NCI-H82 treated with DMSO at 0.1 percent for 48 hours (cell line): ENCODE results near the gene OSBP2.

ENCODE experiments used
- DNase-seq: peaks from one replicate; lab custom pipeline; 2025; ENCODE audit not compliant: unreplicated experiment; lab: John Stamatoyannopoulos, UW

Gene OSBP2

GRCh38 chr22:30892731-30893221 lies 198.1 kb downstream of the OSBP2 start:
- no peak for DNase-seq

- no peak for DNase-seq
Measured at GRCh38 chr22:30893434-30894370, 199.0 kb downstream of the OSBP2 start.

DNA sequence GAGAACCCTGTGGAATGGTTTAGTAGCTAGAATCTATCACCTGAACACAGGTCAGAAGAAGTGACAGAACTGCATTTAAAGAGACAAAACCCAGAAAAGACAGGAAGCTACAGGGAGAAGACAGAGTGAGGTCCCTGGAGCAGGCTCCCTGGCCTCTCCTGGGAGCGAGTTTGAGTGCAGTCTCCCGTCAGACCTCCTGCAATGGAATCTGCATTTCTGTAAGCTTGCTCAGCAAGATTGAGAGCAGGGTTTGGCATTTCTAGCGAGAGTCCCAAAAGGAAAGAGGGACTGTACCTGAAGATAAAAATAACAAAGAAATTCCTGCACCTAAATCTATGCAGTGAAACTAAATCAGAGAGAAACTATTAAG lies 199.7 kb downstream of the OSBP2 start:
- DNase-seq: no peak

GRCh38 chr22:30902496-30903357 lies 208.1 kb downstream of the OSBP2 start:
- no peak for DNase-seq

DNA sequence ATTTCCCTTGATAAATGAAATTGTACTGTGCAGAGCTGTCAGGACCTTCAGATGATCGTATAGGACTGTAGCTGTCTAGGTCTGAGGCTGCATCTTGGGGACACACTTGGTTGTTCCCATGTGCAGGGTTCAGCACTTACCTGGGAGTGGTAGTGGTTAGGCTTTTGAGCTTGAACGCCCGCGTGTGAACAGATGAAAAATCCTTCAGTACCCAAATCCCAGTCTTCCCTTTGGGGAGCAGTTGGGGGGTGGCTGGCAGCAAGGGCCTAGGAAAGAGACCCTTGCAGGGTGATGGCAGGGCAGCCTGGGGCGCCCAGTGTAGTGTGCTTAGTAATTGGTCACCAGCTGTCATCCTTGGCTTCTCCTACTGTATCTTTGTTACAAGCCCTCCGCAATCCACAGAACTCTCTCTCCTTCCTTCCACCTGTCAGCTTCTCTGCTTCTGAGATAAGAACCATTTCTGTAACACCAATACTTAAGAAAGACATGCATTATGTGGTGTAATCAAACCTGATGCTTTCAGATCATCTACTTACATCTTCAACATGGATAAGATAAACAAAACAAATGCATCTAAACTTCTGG lies 209.3 kb downstream of the OSBP2 start:
- no peak for DNase-seq

DNA sequence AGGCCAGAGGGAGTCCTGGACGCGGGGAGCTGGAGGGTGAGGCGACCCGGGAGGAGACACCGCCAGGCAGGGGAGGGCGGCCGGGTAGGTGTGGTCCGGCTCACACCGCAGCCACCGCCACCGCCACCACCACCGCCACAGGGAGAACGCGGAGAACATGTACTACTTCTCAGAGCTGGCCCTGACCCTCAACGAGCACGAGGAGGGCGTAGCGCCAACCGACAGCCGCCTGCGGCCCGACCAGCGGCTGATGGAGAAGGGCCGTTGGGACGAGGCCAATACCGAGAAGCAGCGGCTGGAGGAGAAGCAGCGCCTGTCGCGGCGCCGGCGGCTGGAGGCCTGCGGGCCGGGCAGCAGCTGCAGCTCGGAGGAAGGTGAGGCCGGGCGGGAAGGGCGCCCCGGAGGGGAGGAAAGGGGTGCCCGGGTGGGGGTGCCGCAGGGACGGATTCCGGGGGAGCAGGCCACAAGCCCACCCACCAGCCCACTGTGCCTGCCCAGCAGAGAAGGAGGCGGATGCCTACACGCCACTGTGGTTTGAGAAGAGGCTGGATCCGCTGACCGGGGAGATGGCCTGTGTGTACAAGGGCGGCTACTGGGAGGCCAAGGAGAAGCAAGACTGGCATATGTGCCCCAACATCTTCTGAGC lies 211.1 kb downstream of the OSBP2 start:
- DNase-seq: no peak

DNA sequence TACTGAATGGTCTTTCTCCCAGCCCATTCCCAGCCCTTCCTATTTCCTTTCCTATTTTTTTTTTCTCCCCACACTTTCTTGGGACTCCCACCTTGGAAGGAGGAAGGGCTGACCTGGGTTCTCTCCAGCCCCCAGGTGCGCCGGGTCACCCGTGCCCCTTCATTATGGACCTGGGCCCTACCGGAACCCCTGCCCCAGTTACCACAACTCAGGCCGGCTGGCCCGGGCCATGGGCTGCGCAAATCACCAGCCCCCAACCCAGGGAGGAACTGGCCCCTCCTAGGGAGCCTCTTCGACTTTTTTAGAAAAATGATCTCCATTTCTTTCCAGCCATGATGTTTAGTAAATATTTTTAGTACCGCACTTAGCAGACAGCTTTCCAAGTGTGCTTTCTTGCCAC lies 211.7 kb downstream of the OSBP2 start:
- no peak for DNase-seq

DNA sequence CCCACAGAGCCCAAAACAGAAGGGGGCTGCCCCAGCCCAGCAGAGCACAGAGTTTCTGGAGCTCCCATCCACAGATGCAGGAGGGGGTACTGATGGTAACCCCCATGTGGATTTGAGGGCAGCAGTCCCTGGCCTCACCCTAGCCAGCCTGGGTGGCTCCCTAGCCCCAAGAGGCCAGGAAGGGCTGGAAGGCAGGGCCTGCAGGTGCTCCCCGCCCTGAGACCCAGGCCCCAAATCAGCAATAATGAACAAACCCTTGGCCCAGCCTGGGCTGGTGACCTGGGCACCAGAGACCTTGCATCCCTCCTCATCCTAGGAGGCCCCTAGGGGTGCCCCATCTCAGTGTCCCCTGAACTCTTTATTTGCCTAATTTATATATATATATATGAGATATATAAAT lies 212.3 kb downstream of the OSBP2 start:
- no peak for DNase-seq

DNA sequence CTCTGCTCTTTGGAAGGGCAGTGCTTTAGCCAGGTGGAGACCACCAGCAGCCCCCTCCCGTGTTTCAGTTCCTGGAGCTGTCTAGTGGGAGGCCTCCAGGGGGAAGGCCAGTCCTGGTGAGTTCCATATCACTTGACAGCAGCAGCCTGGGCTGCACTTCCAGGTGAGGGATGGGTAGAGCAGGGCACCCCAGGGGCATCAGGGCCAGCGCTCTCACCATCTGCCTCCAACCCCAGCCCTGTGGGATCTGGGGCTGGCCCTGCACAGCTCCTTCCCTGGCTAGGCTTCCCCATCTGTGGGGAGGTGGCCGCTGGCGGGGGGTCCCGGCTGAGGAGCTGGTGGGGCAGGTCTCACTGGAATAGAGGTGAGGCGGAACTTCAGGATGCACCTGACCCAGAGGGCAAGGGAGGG lies 213.4 kb downstream of the OSBP2 start:
- DNase-seq: no peak

- DNase-seq: no peak
Measured at GRCh38 chr22:30909306-30909705, 214.6 kb downstream of the OSBP2 start.

GRCh38 chr22:30910358-30910757 lies 215.7 kb downstream of the OSBP2 start:
- DNase-seq: no peak

DNA sequence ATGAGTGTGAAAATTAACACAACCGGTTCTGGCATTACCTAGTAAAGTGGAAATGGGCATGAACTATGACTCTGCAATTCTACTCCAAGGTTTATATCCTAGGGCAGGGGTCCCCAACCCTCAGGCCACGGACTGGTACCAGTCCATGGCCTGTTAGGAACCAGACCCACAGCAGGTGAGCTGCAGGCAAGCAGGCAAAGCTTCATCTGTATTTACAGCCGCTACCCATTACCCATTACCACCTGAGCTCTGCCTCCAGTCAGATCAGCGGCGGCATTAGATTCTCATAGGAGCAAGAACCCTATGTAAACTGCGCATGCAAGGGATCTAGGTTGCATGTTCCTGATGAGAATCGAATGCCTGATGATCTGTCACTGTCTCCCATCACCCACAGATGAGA lies 224.1 kb downstream of the OSBP2 start:
- no peak for DNase-seq

DNA sequence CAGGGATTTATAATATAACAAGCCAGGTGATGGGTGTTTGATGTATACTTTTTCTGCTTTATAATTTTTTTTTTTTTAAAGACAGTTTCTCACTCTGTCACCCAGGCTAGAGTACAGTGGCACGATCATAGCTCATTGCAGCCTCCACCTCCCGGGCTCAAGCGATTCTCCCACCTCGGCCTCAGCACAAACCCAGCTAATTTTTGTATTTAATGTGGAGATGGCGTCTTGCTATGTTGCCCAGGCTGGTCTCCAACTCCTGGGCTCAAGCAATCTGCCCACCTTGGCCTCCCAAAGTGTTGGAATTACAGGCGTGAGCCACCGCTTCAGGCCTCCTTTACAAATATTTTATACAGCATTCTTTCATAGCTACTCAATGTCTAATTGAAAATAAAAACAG lies 225.3 kb downstream of the OSBP2 start:
- DNase-seq: no peak

GRCh38 chr22:30920407-30920806 lies 225.7 kb downstream of the OSBP2 start:
- peak; percentile 13 for DNase-seq

DNA sequence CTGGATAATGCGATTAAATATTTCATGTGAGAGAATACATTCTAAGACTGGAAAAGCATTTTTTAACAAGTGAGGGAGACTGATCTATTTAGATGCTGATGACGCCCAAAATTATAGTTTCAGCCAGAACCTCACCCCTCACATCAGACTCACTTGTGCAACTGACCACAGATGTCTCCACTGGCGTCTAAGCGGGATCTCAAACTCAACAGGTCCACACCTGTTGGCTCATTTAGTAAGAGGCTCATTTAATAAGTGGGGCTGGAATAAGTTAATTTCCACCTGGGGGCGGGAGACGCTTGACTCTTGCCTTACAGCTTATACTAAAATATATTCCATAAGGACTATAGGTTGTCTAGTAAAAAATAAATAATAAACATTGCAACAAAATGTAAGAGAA lies 226.4 kb downstream of the OSBP2 start:
- no peak for DNase-seq

DNA sequence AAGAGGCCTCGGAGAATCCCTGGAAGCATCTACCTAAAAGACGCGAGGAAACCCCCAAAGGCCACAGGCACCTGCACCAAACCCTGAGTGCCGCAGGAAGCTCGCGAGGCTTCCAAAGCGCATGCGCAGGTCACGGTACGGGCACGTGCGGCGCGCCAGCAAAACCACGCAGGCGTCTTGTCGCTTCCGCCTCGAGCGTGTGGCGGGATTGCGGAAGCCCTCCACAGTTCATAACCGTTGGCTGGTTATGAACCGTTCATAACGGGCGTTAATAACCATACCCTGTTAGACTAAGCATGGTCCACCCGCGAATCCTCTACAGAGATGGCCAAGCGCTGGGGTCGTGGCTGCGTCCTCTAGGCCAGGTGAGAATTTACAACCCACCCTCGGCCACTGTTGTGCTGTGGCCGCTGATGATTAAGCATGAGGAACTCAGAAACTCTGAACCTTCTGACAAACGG lies 227.5 kb downstream of the OSBP2 start:
- no peak for DNase-seq

- no peak for DNase-seq
Measured at GRCh38 chr22:30923168-30923900, 228.7 kb downstream of the OSBP2 start.

GRCh38 chr22:30925667-30926066 lies 231.0 kb downstream of the OSBP2 start:
- DNase-seq: no peak

DNA sequence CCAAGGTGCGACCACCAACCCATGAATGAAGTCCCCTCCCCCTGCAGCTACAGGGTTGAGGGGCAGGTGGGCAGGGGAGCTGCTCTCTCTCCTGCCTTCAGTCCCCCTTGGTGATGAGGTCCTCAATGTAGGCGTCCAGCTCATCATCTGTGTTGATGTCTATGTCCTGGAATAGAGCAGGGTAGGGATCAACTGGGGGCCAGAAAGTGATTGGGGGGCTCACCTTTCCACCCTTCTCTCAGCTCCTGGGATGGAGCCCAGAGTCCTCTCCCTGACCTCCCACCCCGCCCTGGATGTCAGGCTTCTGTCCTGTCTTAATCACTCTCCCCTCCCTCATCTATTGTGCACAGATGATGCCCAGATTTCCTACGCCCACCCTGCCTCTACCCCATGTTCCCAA lies 232.0 kb downstream of the OSBP2 start:
- no peak for DNase-seq

GRCh38 chr22:30927806-30928205 lies 233.1 kb downstream of the OSBP2 start:
- DNase-seq: no peak
